ENCODE data around the gene LYAR. TPM values are rescaled to one million over a fixed set of nuclear protein-coding genes. Genes with fewer than 3 reads are reported as not detected.

LYAR gene
- polyA plus RNA-seq, 1 donor (not counting 4 experiments of a cell fraction or from before 2014, with no cell fraction given) = 19.8 TPM

DNA sequence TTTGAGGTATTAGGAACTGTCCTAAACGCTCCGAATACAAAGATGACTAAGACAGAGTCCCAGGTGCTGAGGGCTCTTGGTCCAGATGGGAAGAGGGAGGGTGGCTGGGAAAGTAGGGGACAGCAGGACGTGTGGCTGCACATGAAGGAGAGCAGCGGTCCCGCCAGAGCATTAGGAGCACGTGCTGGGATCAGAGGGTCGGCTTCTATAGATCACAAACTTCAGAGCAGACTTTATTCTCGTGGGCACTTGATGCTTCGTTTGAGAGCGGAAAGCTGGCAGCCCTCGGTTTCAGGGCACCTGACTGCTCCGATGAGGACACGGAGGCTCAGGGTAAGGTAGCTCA lies 26.2 kb upstream of the LYAR start:
- Histone ChIP-seq H3K36me3 (ENCODE audit: control insufficient read depth in 2 of 2, extremely low read depth in 1 of 2, insufficient read depth in 2 of 2, low read length in 2 of 2) (peaks cover 11 to 16% of the 10 kb centered on the region in 2 experiments), H3K4me3 (ENCODE audit: control insufficient read depth in 2 of 3, extremely low read depth in 1 of 3, insufficient read depth in 2 of 3, low read depth in 1 of 3, low read length in 3 of 3) (no peak overlapping the region), H2AFZ (ENCODE audit: control insufficient read depth, low read length) (no peak overlapping the region), H3K4me1 (ENCODE audit: control insufficient read depth, extremely low read depth, insufficient read depth, low read length) (no peaks in the 10 kb centered on the region), H3K27me3 (ENCODE audit: control insufficient read depth, extremely low read depth, insufficient read depth, low read length) (no peaks in the 10 kb centered on the region), H3K9me1 (ENCODE audit: control insufficient read depth, extremely low read depth, insufficient read depth, low read length) (no peaks in the 10 kb centered on the region), H3K9ac (ENCODE audit: control insufficient read depth, extremely low read depth, insufficient read depth, low read length) (no peak overlapping the region), H3K4me2 (ENCODE audit: control insufficient read depth, extremely low read depth, insufficient read depth, low read depth, low read length) (no peak overlapping the region), H3K79me2 (ENCODE audit: control insufficient read depth, insufficient read depth, low read length) (no peaks in the 10 kb centered on the region), H3K27ac (ENCODE audit: control insufficient read depth, insufficient read depth, low read length) (no peak overlapping the region), H3K9me3 (ENCODE audit: control insufficient read depth, low read depth, low read length) (no peaks in the 10 kb centered on the region), H4K20me1 (ENCODE audit: control insufficient read depth, extremely low read depth, insufficient read depth, low read length) (no peaks in the 10 kb centered on the region)
- TF ChIP-seq, protein P1, sequence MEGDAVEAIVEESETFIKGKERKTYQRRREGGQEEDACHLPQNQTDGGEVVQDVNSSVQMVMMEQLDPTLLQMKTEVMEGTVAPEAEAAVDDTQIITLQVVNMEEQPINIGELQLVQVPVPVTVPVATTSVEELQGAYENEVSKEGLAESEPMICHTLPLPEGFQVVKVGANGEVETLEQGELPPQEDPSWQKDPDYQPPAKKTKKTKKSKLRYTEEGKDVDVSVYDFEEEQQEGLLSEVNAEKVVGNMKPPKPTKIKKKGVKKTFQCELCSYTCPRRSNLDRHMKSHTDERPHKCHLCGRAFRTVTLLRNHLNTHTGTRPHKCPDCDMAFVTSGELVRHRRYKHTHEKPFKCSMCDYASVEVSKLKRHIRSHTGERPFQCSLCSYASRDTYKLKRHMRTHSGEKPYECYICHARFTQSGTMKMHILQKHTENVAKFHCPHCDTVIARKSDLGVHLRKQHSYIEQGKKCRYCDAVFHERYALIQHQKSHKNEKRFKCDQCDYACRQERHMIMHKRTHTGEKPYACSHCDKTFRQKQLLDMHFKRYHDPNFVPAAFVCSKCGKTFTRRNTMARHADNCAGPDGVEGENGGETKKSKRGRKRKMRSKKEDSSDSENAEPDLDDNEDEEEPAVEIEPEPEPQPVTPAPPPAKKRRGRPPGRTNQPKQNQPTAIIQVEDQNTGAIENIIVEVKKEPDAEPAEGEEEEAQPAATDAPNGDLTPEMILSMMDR (optimal IDR thresholded peaks at IDR 0.05 in 1 of 3, IDR thresholded peaks at IDR 0.05 in 1 of 3, conservative IDR thresholded peaks at IDR 0.05 in 1 of 3; ENCODE audit: extremely low read depth in 1 of 3, insufficient read depth in 2 of 3, low read length in 3 of 3) = no peak
- TF ChIP-seq EZH2 (IDR thresholded peaks at IDR 0.05; ENCODE audit: low read length) = no peak
- dilution Hi-C loops (cut with MboI; ENCODE audit: extremely low pct_ligation_motif_present, low sequenced_read_pairs) = no loop called here
- DNase-seq (ENCODE audit: low read depth, low spot score) (no peak), FAIRE-seq (no peak)

DNA sequence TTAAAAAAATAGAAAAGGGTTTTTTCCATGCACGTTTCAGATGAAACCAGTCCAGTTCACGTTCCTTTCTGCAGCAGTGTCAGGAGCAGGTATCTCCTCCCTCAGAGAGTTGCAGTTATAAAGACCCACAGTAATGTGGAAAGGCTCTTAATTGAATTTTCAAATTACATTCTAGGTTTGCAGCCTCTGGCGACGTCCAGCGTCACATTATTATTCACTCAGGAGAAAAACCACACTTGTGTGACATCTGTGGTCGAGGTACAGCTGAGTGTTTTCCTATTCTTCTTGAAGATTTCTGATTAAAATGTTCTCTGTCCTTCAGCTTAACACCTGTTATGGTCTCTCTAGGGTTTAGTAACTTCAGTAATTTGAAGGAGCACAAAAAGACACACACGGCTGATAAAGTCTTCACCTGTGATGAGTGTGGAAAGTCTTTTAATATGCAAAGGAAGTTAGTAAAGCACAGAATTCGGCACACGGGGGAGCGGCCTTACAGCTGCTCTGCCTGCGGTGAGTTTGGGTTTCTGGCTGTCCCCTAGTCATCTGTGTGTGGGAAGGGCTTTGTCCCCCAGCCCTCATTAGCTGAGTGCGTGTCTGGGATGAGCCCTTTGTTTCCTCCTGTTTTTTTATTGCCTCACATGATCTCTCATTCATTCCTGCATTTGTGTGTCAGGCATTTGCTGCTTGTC lies 25.7 kb upstream of the LYAR start:
- peaks cover 7 to 12% of the 10 kb centered on the region in 2 experiments for H3K36me3 ChIP-seq (ENCODE audit: control insufficient read depth in 2 of 2, extremely low read depth in 1 of 2, insufficient read depth in 2 of 2, low read length in 2 of 2)
- no peak overlapping the region for H3K9ac ChIP-seq (ENCODE audit: control insufficient read depth, extremely low read depth, insufficient read depth, low read length)
- FAIRE-seq (no peak), DNase-seq (ENCODE audit: low read depth, low spot score) (no peak)
- H3K4me2 ChIP-seq (ENCODE audit: control insufficient read depth, extremely low read depth, insufficient read depth, low read depth, low read length) = no peak overlapping the region
- H3K4me3 ChIP-seq (ENCODE audit: control insufficient read depth in 2 of 3, extremely low read depth in 1 of 3, insufficient read depth in 2 of 3, low read depth in 1 of 3, low read length in 3 of 3) = no peak overlapping the region
- dilution Hi-C loops (cut with MboI; ENCODE audit: extremely low pct_ligation_motif_present, low sequenced_read_pairs) = no loop called here
- H3K9me3 ChIP-seq (ENCODE audit: control insufficient read depth, low read depth, low read length) = no peaks in the 10 kb centered on the region
- H3K9me1 ChIP-seq (ENCODE audit: control insufficient read depth, extremely low read depth, insufficient read depth, low read length) = no peaks in the 10 kb centered on the region
- H3K79me2 ChIP-seq (ENCODE audit: control insufficient read depth, insufficient read depth, low read length) = no peaks in the 10 kb centered on the region
- TF ChIP-seq EZH2 (IDR thresholded peaks at IDR 0.05; ENCODE audit: low read length) = no peak
- TF ChIP-seq, protein P1 (optimal IDR thresholded peaks at IDR 0.05 in 1 of 3, IDR thresholded peaks at IDR 0.05 in 1 of 3, conservative IDR thresholded peaks at IDR 0.05 in 1 of 3; ENCODE audit: extremely low read depth in 1 of 3, insufficient read depth in 2 of 3, low read length in 3 of 3) = no peak
- H3K27ac ChIP-seq (ENCODE audit: control insufficient read depth, insufficient read depth, low read length) = no peak overlapping the region
- H3K27me3 ChIP-seq (ENCODE audit: control insufficient read depth, extremely low read depth, insufficient read depth, low read length) = no peaks in the 10 kb centered on the region
- H3K4me1 ChIP-seq (ENCODE audit: control insufficient read depth, extremely low read depth, insufficient read depth, low read length) = no peaks in the 10 kb centered on the region
- H4K20me1 ChIP-seq (ENCODE audit: control insufficient read depth, extremely low read depth, insufficient read depth, low read length) = no peaks in the 10 kb centered on the region
- no peak overlapping the region for H2AFZ ChIP-seq (ENCODE audit: control insufficient read depth, low read length)

Measured in keratinocyte (primary cell).